ENCODE measurements around the gene FABP1.

The FABP1 gene

DNA sequence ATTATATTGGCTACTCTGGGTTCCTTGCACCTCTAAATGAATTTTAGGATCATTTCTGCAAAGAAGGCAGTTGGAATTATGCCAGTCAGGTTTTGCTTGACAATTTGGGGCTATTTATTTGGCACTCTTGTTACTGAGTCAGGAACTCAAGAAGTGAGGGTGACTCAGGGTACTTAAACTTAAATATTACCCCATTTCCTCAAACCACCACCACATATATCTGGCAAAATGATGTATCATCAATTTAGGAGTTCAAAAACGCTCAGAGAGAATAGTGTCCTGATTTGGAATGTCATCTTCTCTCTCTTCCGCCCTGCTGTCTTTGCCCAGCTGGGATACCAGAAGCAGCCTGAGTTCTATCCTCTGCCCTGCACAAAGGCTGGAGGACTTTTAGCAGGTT lies 39.9 kb upstream of the FABP1 start:
- no peak for TF ChIP-seq ZFX (IDR thresholded peaks at IDR 0.05; ENCODE audit: borderline replicate concordance)

DNA sequence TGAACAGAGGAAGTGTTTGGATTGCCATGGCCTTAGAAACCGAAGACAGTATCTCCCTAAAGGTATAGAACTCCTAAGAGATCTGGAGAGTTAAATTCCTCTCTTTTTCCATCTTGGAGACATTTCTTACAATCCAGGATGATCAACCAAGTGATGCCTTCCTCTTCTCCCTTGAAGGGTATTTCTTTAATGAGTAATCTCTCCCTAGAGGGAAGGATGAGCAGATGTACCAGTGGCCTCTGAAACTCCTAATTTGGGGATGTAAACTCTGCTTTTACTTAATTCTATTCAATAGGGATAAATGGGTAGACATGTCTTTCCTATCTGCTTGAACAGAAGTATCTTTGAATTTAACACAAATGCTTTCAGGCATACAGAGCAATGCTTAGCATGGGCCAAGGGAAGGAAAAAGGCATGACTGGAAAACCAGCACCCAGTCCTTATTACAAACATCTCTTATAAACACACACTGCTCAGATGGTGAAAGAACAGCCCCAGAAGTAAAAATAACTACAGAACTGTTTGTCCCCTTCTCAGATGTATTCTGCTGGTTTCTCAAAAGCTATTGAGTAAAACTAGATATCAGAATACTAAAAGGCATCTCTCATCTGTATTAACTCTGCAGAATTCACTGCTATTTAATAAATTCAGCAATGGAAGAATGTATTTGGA lies 37.6 kb upstream of the FABP1 start:
- H3K27ac ChIP-seq = no peak overlapping the region
- TF ChIP-seq, protein P1, sequence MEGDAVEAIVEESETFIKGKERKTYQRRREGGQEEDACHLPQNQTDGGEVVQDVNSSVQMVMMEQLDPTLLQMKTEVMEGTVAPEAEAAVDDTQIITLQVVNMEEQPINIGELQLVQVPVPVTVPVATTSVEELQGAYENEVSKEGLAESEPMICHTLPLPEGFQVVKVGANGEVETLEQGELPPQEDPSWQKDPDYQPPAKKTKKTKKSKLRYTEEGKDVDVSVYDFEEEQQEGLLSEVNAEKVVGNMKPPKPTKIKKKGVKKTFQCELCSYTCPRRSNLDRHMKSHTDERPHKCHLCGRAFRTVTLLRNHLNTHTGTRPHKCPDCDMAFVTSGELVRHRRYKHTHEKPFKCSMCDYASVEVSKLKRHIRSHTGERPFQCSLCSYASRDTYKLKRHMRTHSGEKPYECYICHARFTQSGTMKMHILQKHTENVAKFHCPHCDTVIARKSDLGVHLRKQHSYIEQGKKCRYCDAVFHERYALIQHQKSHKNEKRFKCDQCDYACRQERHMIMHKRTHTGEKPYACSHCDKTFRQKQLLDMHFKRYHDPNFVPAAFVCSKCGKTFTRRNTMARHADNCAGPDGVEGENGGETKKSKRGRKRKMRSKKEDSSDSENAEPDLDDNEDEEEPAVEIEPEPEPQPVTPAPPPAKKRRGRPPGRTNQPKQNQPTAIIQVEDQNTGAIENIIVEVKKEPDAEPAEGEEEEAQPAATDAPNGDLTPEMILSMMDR (IDR thresholded peaks at IDR 0.05) = no peak
- no peak for TF ChIP-seq ZFX (IDR thresholded peaks at IDR 0.05; ENCODE audit: borderline replicate concordance)

More for the DNA sequence above, 39.9 kb upstream of the FABP1 start:
- no peak overlapping the region for H3K27ac ChIP-seq

DNA sequence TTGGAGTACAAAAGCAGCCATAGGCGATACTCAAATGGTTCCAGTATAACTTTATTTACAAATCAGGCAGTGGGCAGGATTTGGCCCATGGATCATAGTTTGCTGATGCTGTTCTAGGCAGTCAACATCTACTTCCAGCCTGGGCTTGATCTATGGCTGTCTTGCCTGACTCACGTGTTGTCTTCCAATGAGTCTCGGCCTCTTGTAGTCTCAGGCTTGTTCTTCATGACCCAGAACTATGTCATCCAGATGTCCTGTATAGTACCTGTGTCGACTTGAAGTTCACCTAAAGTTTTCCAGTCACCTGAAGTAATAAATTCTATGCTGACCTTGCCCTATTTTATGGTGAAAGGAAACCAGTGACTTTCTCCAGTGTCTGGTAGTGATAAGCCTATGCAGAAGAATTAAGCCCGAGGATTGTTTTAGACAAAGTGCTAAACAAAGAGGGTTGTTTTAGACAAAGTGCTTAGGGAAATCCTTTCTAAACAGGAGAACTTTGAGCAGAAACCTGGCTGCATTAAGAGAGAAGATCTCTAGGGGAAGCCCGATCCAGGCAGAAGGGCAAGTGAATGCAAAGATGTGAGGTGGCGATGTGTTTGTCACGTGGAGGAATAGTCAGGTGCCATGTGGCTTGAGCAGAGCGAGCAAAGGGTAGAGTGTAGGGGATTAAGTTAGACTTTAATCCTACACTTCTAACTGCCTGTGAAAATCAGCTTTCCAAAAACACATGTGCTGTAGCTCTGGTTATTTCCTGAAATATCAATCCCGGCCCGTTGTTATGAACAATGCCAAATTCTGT lies 33.8 kb upstream of the FABP1 start:
- no peak overlapping the region for H3K27ac ChIP-seq
- TF ChIP-seq, protein P1 (IDR thresholded peaks at IDR 0.05) = no peak
- TF ChIP-seq ZFX (IDR thresholded peaks at IDR 0.05; ENCODE audit: borderline replicate concordance) = no peak

DNA sequence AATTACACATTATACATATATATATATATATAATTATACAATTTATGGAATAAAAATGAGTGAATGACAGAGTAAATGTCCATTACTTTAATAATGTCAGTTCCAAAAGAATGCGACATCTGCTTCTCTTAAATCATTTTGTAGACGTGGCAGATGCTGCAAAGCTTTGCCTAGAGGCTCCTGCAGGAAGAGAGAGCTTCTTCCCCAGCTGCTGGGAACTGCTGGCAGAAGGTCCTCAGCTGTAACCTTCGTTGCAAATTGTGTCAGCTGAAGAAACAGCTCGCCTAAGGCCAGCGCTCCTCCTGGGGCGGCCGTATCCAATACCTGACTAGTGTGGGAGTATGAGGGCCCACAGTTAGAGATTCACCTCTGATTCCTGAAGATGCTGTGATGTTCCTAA lies 32.7 kb upstream of the FABP1 start:
- H3K27ac ChIP-seq = no peak overlapping the region
- TF ChIP-seq ZFX (IDR thresholded peaks at IDR 0.05; ENCODE audit: borderline replicate concordance) = no peak
- TF ChIP-seq, protein P1 (IDR thresholded peaks at IDR 0.05) = no peak

DNA sequence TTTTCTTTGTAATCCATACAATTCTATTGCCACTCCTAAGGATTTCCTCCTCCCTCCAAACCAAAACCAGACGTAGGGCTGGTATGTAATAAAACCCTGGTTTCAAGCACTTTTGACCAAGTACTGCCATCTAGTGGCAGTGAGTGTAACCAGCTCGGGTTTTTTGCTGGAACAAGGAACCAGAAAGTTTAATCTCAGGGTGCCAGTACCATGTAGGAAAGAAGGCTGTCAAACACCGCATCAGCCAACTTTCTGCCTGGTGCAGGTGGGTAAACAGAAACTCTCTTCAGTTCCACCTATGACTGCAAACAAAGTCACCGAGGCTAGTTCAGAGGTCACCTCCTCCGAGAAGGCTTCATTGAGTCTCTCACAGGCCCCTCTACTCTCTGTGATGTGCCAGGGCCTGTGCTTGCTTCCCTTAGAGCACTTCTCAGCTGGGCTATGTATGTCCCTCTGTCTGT lies 32.1 kb upstream of the FABP1 start:
- H3K27ac ChIP-seq = no peak overlapping the region
- TF ChIP-seq, protein P1 (IDR thresholded peaks at IDR 0.05) = peak; percentile 84
- no peak for TF ChIP-seq ZFX (IDR thresholded peaks at IDR 0.05; ENCODE audit: borderline replicate concordance)

DNA sequence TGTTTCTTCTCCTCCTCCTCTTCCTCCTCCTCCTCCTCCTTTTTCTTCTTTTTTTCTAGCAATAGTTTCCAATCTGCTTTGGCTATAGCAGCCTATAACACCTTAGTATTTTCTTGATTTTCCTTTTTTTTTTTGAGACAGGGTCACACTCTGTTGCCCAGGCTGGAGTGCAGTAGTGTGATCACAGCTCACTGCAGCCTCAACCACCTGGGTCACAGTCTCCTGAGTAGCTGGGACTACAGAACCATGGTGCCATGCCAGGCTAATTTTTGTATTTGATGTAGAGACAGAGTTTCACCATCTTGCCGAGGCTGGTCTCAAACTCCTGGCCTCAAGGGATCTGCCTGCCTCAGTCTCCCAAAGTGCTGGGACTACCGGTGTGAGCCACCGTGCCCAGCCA lies 31.6 kb upstream of the FABP1 start:
- TF ChIP-seq ZFX (IDR thresholded peaks at IDR 0.05; ENCODE audit: borderline replicate concordance) = no peak
- TF ChIP-seq, protein P1 (IDR thresholded peaks at IDR 0.05) = no peak
- H3K27ac ChIP-seq = no peak overlapping the region

DNA sequence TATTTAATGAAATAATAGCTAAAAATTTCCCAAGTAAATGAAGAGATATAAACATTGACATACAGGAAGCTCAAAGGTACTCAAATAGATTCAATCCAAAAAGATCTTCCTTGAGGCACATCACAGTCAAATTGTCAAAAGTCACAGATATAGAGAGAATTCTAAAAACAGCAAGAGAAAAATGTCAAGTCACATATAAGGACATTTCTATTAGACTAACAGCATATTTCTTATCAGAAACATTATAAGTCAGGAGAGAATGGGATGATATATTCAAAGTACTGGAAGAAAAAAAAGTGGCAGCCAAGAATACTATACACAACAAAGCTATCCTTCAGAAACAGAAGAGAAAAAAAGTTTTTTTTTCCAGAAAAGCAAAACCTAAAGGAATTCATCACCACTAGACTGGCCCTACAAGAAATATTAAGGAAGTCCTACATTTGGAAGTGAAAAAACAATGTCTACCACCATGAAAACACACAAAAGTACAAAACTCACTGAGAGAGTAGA lies 21.1 kb upstream of the FABP1 start:
- H3K27ac ChIP-seq = no peak overlapping the region
- TF ChIP-seq, protein P1 (IDR thresholded peaks at IDR 0.05) = no peak
- TF ChIP-seq ZFX (IDR thresholded peaks at IDR 0.05; ENCODE audit: borderline replicate concordance) = no peak

Measured in 22Rv1 (cell line).